K562 (cell line): Measurements from ENCODE around the gene RNF26.

Experiments
- CTCF ChIP-seq, 3 experiments: IDR thresholded peaks in 2 of 3; conservative IDR thresholded peaks in 1 of 3; 2 replicates each; pipeline ENCODE4 v1.5.1; 2011 to 2012; ENCODE audit warnings: low read length in 3 of 3, mild to moderate bottlenecking in 3 of 3, control low read depth in 2 of 3, improper control_type of control experiment in 1 of 3, inconsistent platforms in 1 of 3, low read depth in 1 of 3, mixed read lengths in 1 of 3, moderate library complexity in 1 of 3; ENCODE audit not compliant: insufficient read depth in 2 of 3
- EZH2 ChIP-seq: IDR thresholded peaks from 2 replicates; pipeline ENCODE4 v1.6.1; 2012; ENCODE audit warnings: low read depth, mild to moderate bottlenecking, inconsistent platforms, low read length, borderline replicate concordance
- NFIX ChIP-seq: fragments of 250-450 bp; sonication (Bioruptor Pico); IDR thresholded peaks from 2 replicates; pipeline ENCODE4 v1.4.0; 2020; ENCODE audit warnings: low read depth, mild to moderate bottlenecking, moderate library complexity

- no peak for TF ChIP-seq NFIX (CRISPR knock-in tag)
- no peak for TF ChIP-seq CTCF (IDR thresholded peaks at IDR 0.05 in 2 of 3, conservative IDR thresholded peaks at IDR 0.05 in 1 of 3; ENCODE audit: insufficient read depth in 2 of 3, low read depth in 1 of 3, low read length in 3 of 3)
- no peak for TF ChIP-seq EZH2
Measured at GRCh38 chr11:119347940-119348605, 13.7 kb downstream of the RNF26 start.
